ENCODE data around the gene CLEC10A.
"Not testable (repeated sequence)": the region's sequence is repeated elsewhere in the genome, so short reads cannot be mapped to it uniquely, and the experiment has no call there.

Gene CLEC10A

GRCh38 chr17:7108560-7108925 is 28.5 kb upstream of the CLEC10A start:
- DNase-seq (ENCODE audit: extremely low spot score) = no peak
- ChIA-PET POLR2A (no interaction called here), CTCF (interaction anchor here (0.6 kb wide), 1 partner anchor 27 kb away, joined by 6 read pairs; no protein-coding TSS in a partner anchor)
- TF ChIP-seq FOXK2 (IDR thresholded peaks at IDR 0.05) (no peak), LEF1 (IDR thresholded peaks at IDR 0.05; ENCODE audit: borderline replicate concordance) (no peak), L3MBTL2 (conservative IDR thresholded peaks at IDR 0.05) (no peak), BHLHE40 (IDR thresholded peaks at IDR 0.05; ENCODE audit: borderline replicate concordance) (no peak), SUZ12 (IDR thresholded peaks at IDR 0.05) (no peak), FOXA1 (IDR thresholded peaks at IDR 0.05) (no peak), SP1 (IDR thresholded peaks at IDR 0.05) (no peak), TARDBP (IDR thresholded peaks at IDR 0.05) (no peak), ZNF384 (IDR thresholded peaks at IDR 0.05) (no peak), CTBP1 (IDR thresholded peaks at IDR 0.05; ENCODE audit: borderline replicate concordance) (no peak), NFRKB (IDR thresholded peaks at IDR 0.05) (no peak), ARNT (IDR thresholded peaks at IDR 0.05) (no peak), HDGF (IDR thresholded peaks at IDR 0.05; ENCODE audit: borderline replicate concordance) (no peak), FOXM1 (IDR thresholded peaks at IDR 0.05; ENCODE audit: borderline replicate concordance) (no peak), ELF4 (IDR thresholded peaks at IDR 0.05) (no peak)
- TF ChIP-seq, protein P1, sequence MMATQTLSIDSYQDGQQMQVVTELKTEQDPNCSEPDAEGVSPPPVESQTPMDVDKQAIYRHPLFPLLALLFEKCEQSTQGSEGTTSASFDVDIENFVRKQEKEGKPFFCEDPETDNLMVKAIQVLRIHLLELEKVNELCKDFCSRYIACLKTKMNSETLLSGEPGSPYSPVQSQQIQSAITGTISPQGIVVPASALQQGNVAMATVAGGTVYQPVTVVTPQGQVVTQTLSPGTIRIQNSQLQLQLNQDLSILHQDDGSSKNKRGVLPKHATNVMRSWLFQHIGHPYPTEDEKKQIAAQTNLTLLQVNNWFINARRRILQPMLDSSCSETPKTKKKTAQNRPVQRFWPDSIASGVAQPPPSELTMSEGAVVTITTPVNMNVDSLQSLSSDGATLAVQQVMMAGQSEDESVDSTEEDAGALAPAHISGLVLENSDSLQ (IDR thresholded peaks at IDR 0.05) = no peak

DNA sequence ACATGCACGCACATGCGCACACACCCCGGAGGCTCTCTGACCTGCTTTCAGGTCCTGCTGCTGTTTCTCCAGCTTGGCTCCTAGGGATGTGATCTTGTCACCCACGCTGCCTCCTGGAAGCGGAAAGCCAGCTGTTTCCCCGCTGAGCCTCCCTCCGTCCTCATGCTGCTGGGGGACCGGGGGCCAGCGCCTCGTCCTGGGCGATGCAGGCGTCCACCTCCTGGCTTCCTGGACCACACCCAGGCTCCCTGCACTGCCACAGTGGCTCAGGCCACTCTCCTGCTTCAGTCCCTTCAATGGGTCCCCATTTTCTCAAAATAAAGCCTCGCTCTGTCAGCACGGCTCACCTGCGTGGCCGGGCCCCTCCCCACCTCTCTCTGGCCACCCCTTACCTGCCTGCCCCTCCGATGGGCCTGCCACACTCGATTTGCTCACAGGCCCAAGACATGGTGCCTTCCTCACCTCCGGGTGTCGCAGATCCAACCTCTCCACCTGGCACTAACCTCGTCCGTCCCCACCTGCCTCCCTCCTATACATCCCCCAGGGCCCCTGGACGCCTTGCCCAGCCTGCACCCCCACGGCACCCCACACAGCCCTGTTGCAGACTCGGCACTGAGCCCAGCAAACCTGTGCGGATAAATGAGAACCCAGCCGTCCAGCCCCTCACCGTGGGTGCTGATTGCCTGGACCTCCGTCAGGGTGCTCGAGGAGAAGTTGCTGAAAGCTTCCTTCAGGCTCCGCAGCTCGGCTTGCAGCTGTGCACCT is 27.9 kb upstream of the CLEC10A start:
- no peak for DNase-seq (ENCODE audit: extremely low spot score)
- ChIA-PET POLR2A (no interaction called here), CTCF (interaction anchor here (0.6 kb wide), 1 partner anchor 28 kb away, joined by 6 read pairs; no protein-coding TSS in a partner anchor)
- TF ChIP-seq, protein P1 (IDR thresholded peaks at IDR 0.05) = no peak
- TF ChIP-seq ELF4 (IDR thresholded peaks at IDR 0.05) (no peak), HDGF (IDR thresholded peaks at IDR 0.05; ENCODE audit: borderline replicate concordance) (no peak), SP1 (IDR thresholded peaks at IDR 0.05) (no peak), NFRKB (IDR thresholded peaks at IDR 0.05) (no peak), CTBP1 (IDR thresholded peaks at IDR 0.05; ENCODE audit: borderline replicate concordance) (no peak), L3MBTL2 (conservative IDR thresholded peaks at IDR 0.05) (no peak), ARNT (IDR thresholded peaks at IDR 0.05) (no peak), FOXM1 (IDR thresholded peaks at IDR 0.05; ENCODE audit: borderline replicate concordance) (no peak), SUZ12 (IDR thresholded peaks at IDR 0.05) (no peak), FOXK2 (IDR thresholded peaks at IDR 0.05) (no peak)

- DNase-seq (ENCODE audit: extremely low spot score) = peak; percentile 5
- ChIA-PET POLR2A (no interaction called here), CTCF (no interaction called here)
- TF ChIP-seq CTBP1 (IDR thresholded peaks at IDR 0.05; ENCODE audit: borderline replicate concordance) (peak; percentile 14; the same call in 1 of the 2 replicates), FOXA1 (IDR thresholded peaks at IDR 0.05) (no peak)
These were observed 27.1 kb upstream of the CLEC10A start for GRCh38 chr17:7107012-7107754.

GRCh38 chr17:7102421-7102820 is 22.4 kb upstream of the CLEC10A start:
- TF ChIP-seq ELF4 (IDR thresholded peaks at IDR 0.05) (no peak), TARDBP (IDR thresholded peaks at IDR 0.05) (no peak), LEF1 (IDR thresholded peaks at IDR 0.05; ENCODE audit: borderline replicate concordance) (no peak), L3MBTL2 (conservative IDR thresholded peaks at IDR 0.05) (no peak), CTBP1 (IDR thresholded peaks at IDR 0.05; ENCODE audit: borderline replicate concordance) (no peak), FOXK2 (IDR thresholded peaks at IDR 0.05) (no peak), HDGF (IDR thresholded peaks at IDR 0.05; ENCODE audit: borderline replicate concordance) (no peak), FOXM1 (IDR thresholded peaks at IDR 0.05; ENCODE audit: borderline replicate concordance) (no peak), ZNF384 (IDR thresholded peaks at IDR 0.05) (no peak), SUZ12 (IDR thresholded peaks at IDR 0.05) (no peak), NFRKB (IDR thresholded peaks at IDR 0.05) (no peak), BHLHE40 (IDR thresholded peaks at IDR 0.05; ENCODE audit: borderline replicate concordance) (no peak), FOXA1 (IDR thresholded peaks at IDR 0.05) (no peak)
- peak; percentile 3 for DNase-seq (ENCODE audit: extremely low spot score)
- CTCF ChIA-PET = interaction anchor here (0.6 to 1.3 kb wide), 2 partner anchors 34 to 52 kb away, joined by 3 to 10 read pairs; no protein-coding TSS in a partner anchor
- POLR2A ChIA-PET = no interaction called here

- CTCF ChIA-PET = interaction anchor here (0.6 kb wide), 1 partner anchor 34 kb away, joined by 10 read pairs; no protein-coding TSS in a partner anchor
- POLR2A ChIA-PET = no interaction called here
- peak; percentile 3 for DNase-seq (ENCODE audit: extremely low spot score)
- TF ChIP-seq SP1 (IDR thresholded peaks at IDR 0.05) = no peak
- no peak for TF ChIP-seq FOXK2 (IDR thresholded peaks at IDR 0.05)
- TF ChIP-seq SUZ12 (IDR thresholded peaks at IDR 0.05) = no peak
- TF ChIP-seq BHLHE40 (IDR thresholded peaks at IDR 0.05; ENCODE audit: borderline replicate concordance) = no peak
- TF ChIP-seq ZNF384 (IDR thresholded peaks at IDR 0.05) = no peak
- TF ChIP-seq TARDBP (IDR thresholded peaks at IDR 0.05) = no peak
- no peak for TF ChIP-seq L3MBTL2 (conservative IDR thresholded peaks at IDR 0.05)
- no peak for TF ChIP-seq HDGF (IDR thresholded peaks at IDR 0.05; ENCODE audit: borderline replicate concordance)
- no peak for TF ChIP-seq FOXA1 (IDR thresholded peaks at IDR 0.05)
- TF ChIP-seq FOXM1 (IDR thresholded peaks at IDR 0.05; ENCODE audit: borderline replicate concordance) = no peak
- no peak for TF ChIP-seq ELF4 (IDR thresholded peaks at IDR 0.05)
- no peak for TF ChIP-seq LEF1 (IDR thresholded peaks at IDR 0.05; ENCODE audit: borderline replicate concordance)
These were observed 21.5 kb upstream of the CLEC10A start for GRCh38 chr17:7101531-7101930.

GRCh38 chr17:7100641-7101379 is 20.8 kb upstream of the CLEC10A start:
- DNase-seq (ENCODE audit: extremely low spot score); POLR2A ChIA-PET; CTCF ChIA-PET: not testable (repeated sequence)
